ENCODE measurements around the gene CCDC6. TPM values are rescaled to one million over a fixed set of nuclear protein-coding genes. Genes with fewer than 3 reads are reported as not detected.

Gene CCDC6
- total and polyA plus RNA-seq, 9 of the 15 experiments (the other 6 are each of a cell fraction or from before 2014, with no cell fraction given), result 10.4 to 41.0 (median 20.9) TPM

DNA sequence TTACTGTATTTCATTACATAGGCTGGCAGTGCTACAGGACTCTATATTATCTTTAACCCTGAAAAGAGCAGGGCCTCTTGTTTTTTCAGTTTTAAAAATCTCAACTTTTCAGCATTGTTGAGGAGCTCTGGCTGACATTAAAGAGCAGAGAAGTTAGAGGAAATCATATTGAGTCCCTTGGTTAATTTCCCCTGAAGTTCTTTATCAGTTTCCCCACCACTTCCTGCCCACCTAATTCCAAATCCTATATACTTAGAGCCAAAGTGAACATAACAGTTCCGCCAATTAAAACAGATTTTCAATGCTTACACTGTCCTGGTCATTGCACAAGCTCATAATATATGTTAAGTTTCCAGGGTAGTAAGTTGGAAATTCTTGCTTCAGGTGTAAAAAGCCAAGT, 87.1 kb downstream of the CCDC6 start:
- POLR2A ChIA-PET, result no interaction called here
- Histone ChIP-seq H3K79me2 (ENCODE audit: control insufficient read depth, insufficient read depth, low read length) (no peaks in the 10 kb centered on the region; the same call in 1 of the 3 replicates), H3K4me1 (replicated peaks in 1 of 2; ENCODE audit: control insufficient read depth in 2 of 2, insufficient read depth in 2 of 2, low read length in 2 of 2) (no peaks in the 10 kb centered on the region), H3K27ac (ENCODE audit: extremely low read depth, low read depth, low read length) (no peak overlapping the region), H2AFZ (ENCODE audit: low read depth, low read length) (no peak overlapping the region), H3K36me3 (ENCODE audit: control insufficient read depth, insufficient read depth, low read length) (peaks cover 13% of the 10 kb centered on the region; the same call in 2 of the 3 replicates), H4K20me1 (replicated peaks; ENCODE audit: control insufficient read depth, insufficient read depth, low read length) (no peaks in the 10 kb centered on the region), H3K9me3 (replicated peaks; ENCODE audit: control insufficient read depth, insufficient read depth, low read depth, low read length) (no peaks in the 10 kb centered on the region), H3K4me3 (no peak overlapping the region), H3K4me2 (ENCODE audit: insufficient read depth, low read length) (no peak overlapping the region), H3K9ac (ENCODE audit: insufficient read depth in 1 of 2, low read depth in 2 of 2, low read length in 2 of 2) (no peak overlapping the region), H3K27me3 (ENCODE audit: control insufficient read depth in 2 of 2, insufficient read depth in 2 of 2, low read length in 2 of 2) (no peaks in the 10 kb centered on the region), H3K9me1 (ENCODE audit: control insufficient read depth, insufficient read depth, low read length) (no peaks in the 10 kb centered on the region)
- BruUV-seq (replicated peaks), result no TSS peak
- DNase-seq (ENCODE audit: extremely low read depth in 1 of 4, low spot score in 3 of 4) (no peak), ATAC-seq (no peak), FAIRE-seq (no peak)
- CTCF ChIA-PET (ENCODE audit: low intra/inter-chr PET ratio), result no interaction called here
- 94% methylated on average over 1 of the region's 1 CpG for WGBS (ENCODE audit: insufficient coverage, low coverage, missing lambda C conversion rate)
- in situ Hi-C loops (cut with MboI) (loop anchor here (25.0 kb wide), 2 partner anchors 857 to 1032 kb away; no protein-coding TSS in a partner anchor), intact Hi-C loops (cut with micrococcal nuclease) (no loop called here)
- no peak for TF ChIP-seq GABPA (tag; conservative IDR thresholded peaks at IDR 0.05; ENCODE audit: low read depth)
- no peak for TF ChIP-seq ZNF766 (CRISPR knock-in tag; conservative IDR thresholded peaks at IDR 0.05)
- TF ChIP-seq ZNF764 (CRISPR knock-in tag; IDR thresholded peaks at IDR 0.05; ENCODE audit: low read depth), result no peak
- TF ChIP-seq, protein P1, sequence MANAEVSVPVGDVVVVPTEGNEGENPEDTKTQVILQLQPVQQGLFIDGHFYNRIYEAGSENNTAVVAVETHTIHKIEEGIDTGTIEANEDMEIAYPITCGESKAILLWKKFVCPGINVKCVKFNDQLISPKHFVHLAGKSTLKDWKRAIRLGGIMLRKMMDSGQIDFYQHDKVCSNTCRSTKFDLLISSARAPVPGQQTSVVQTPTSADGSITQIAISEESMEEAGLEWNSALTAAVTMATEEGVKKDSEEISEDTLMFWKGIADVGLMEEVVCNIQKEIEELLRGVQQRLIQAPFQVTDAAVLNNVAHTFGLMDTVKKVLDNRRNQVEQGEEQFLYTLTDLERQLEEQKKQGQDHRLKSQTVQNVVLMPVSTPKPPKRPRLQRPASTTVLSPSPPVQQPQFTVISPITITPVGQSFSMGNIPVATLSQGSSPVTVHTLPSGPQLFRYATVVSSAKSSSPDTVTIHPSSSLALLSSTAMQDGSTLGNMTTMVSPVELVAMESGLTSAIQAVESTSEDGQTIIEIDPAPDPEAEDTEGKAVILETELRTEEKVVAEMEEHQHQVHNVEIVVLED (CRISPR knock-in tag; IDR thresholded peaks at IDR 0.05), result no peak
- TF ChIP-seq ZNF347 (CRISPR knock-in tag; IDR thresholded peaks at IDR 0.05; ENCODE audit: low read depth), result no peak
- TF ChIP-seq, protein P2, sequence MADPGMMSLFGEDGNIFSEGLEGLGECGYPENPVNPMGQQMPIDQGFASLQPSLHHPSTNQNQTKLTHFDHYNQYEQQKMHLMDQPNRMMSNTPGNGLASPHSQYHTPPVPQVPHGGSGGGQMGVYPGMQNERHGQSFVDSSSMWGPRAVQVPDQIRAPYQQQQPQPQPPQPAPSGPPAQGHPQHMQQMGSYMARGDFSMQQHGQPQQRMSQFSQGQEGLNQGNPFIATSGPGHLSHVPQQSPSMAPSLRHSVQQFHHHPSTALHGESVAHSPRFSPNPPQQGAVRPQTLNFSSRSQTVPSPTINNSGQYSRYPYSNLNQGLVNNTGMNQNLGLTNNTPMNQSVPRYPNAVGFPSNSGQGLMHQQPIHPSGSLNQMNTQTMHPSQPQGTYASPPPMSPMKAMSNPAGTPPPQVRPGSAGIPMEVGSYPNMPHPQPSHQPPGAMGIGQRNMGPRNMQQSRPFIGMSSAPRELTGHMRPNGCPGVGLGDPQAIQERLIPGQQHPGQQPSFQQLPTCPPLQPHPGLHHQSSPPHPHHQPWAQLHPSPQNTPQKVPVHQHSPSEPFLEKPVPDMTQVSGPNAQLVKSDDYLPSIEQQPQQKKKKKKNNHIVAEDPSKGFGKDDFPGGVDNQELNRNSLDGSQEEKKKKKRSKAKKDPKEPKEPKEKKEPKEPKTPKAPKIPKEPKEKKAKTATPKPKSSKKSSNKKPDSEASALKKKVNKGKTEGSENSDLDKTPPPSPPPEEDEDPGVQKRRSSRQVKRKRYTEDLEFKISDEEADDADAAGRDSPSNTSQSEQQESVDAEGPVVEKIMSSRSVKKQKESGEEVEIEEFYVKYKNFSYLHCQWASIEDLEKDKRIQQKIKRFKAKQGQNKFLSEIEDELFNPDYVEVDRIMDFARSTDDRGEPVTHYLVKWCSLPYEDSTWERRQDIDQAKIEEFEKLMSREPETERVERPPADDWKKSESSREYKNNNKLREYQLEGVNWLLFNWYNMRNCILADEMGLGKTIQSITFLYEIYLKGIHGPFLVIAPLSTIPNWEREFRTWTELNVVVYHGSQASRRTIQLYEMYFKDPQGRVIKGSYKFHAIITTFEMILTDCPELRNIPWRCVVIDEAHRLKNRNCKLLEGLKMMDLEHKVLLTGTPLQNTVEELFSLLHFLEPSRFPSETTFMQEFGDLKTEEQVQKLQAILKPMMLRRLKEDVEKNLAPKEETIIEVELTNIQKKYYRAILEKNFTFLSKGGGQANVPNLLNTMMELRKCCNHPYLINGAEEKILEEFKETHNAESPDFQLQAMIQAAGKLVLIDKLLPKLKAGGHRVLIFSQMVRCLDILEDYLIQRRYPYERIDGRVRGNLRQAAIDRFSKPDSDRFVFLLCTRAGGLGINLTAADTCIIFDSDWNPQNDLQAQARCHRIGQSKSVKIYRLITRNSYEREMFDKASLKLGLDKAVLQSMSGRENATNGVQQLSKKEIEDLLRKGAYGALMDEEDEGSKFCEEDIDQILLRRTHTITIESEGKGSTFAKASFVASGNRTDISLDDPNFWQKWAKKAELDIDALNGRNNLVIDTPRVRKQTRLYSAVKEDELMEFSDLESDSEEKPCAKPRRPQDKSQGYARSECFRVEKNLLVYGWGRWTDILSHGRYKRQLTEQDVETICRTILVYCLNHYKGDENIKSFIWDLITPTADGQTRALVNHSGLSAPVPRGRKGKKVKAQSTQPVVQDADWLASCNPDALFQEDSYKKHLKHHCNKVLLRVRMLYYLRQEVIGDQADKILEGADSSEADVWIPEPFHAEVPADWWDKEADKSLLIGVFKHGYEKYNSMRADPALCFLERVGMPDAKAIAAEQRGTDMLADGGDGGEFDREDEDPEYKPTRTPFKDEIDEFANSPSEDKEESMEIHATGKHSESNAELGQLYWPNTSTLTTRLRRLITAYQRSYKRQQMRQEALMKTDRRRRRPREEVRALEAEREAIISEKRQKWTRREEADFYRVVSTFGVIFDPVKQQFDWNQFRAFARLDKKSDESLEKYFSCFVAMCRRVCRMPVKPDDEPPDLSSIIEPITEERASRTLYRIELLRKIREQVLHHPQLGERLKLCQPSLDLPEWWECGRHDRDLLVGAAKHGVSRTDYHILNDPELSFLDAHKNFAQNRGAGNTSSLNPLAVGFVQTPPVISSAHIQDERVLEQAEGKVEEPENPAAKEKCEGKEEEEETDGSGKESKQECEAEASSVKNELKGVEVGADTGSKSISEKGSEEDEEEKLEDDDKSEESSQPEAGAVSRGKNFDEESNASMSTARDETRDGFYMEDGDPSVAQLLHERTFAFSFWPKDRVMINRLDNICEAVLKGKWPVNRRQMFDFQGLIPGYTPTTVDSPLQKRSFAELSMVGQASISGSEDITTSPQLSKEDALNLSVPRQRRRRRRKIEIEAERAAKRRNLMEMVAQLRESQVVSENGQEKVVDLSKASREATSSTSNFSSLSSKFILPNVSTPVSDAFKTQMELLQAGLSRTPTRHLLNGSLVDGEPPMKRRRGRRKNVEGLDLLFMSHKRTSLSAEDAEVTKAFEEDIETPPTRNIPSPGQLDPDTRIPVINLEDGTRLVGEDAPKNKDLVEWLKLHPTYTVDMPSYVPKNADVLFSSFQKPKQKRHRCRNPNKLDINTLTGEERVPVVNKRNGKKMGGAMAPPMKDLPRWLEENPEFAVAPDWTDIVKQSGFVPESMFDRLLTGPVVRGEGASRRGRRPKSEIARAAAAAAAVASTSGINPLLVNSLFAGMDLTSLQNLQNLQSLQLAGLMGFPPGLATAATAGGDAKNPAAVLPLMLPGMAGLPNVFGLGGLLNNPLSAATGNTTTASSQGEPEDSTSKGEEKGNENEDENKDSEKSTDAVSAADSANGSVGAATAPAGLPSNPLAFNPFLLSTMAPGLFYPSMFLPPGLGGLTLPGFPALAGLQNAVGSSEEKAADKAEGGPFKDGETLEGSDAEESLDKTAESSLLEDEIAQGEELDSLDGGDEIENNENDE (IDR thresholded peaks at IDR 0.05; ENCODE audit: low read depth, low read length), result no peak
- TF ChIP-seq SNIP1 (IDR thresholded peaks at IDR 0.05; ENCODE audit: low read depth), result no peak
- TF ChIP-seq, protein P3, sequence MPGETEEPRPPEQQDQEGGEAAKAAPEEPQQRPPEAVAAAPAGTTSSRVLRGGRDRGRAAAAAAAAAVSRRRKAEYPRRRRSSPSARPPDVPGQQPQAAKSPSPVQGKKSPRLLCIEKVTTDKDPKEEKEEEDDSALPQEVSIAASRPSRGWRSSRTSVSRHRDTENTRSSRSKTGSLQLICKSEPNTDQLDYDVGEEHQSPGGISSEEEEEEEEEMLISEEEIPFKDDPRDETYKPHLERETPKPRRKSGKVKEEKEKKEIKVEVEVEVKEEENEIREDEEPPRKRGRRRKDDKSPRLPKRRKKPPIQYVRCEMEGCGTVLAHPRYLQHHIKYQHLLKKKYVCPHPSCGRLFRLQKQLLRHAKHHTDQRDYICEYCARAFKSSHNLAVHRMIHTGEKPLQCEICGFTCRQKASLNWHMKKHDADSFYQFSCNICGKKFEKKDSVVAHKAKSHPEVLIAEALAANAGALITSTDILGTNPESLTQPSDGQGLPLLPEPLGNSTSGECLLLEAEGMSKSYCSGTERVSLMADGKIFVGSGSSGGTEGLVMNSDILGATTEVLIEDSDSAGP (CRISPR knock-in tag; IDR thresholded peaks at IDR 0.05), result no peak
